Activated CD4-positive, alpha-beta T cell treated with anti-CD3 and anti-CD28 coated beads, Interleukin-2, amount 50 U/mL, for 1 hour (primary cell): ENCODE results near the gene LFNG.

Experiments
- DNase-seq: peaks from one replicate; pipeline ENCODE4 v3.0.0-alpha.2; 2020

Gene LFNG

GRCh38 chr7:2576742-2577491 is 57.3 kb downstream of the LFNG start:
- DNase-seq, result no peak
